GM19328 (cell line): ENCODE data around the gene EPHB1.
A peak's percentile ranks its signal among the peaks of the same experiment; 100 is the strongest.
"Not testable (repeated sequence)": the region's sequence is repeated elsewhere in the genome, so short reads cannot be mapped to it uniquely, and the experiment has no call there.

Source experiments
- ATAC-seq: cut with Tn5 transposase; IDR thresholded peaks from one replicate; pipeline ENCODE4 v1.9.1; 2021; ENCODE audit warnings: mild to moderate bottlenecking, moderate library complexity; ENCODE audit not compliant: unreplicated experiment

The EPHB1 gene

DNA sequence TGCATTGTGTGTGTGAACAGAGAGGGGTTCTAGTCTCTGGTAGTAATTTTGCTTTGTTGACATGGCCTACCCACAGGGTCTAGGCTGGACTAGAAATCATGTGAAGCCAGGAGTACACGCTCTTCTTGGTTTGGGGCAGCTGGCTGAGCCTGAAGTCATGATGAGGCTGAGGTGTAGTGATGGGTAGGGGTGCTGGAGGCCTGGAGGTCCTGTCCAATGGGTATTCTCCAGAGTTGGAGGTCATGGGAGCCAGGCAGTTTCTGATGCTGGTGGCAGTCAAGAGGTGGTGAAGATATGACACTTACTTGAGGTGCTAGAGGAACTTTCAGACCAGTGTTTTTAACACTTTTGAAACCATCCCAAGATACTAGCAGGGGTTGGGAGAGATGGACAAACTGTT lies 18.5 kb upstream of the EPHB1 start:
- no peak for ATAC-seq

DNA sequence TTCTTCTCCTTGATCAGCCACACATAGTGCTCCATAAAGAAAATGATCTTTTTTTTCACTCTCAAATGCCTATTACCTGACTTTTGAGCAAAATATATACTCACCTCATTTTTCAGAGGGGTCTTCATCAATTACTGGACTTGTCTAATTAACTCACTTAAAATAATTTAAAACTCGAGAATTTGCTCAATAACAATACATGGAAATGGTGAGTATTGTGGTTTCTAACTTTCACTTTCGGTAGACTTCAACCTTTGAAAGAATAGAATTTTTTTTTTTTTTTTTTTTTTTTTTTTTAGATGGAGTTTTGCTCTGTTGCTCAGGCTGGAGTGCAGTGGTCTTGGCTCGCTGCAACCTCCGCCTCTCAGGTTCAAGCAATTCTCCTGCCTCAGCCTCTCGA lies 17.7 kb upstream of the EPHB1 start:
- no peak for ATAC-seq

DNA sequence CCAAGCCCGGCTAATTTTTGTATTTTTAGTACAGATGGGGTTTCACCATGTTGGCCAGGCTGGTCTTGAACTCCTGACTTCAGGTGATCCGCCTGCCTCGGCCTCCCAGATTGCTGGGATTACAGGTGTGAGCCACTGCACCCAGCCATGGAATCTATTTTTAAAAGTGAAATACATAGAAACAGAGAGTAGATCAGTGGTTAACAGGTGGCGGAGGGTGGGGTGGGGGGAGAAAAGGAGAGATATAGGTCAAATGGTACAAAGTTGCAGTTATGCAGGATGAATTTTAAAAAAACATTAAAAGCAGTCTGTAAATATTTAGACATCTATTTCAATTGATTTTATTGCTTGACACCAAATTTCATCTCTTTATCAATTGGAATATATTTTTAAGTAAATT lies 6.8 kb upstream of the EPHB1 start:
- not testable (repeated sequence) for ATAC-seq

DNA sequence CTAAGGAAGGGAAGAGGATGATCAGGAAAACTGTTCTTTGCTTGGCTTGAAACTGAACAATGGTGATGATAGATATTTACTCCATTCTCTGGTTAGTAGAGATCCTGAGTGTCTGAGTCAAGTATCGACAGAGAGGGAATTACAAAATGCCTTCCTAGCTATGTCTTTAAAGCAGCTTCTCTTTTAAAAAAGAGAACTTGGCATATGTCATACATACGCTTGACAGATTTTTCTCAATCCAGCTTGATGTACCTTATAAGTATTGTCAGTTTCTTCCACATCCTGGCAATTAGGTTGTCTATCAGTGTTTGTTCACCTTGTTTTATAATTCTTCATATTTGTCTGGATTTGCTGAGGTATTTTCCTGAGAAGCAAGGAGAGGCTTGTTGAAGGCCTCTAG lies 5.0 kb upstream of the EPHB1 start:
- ATAC-seq = no peak

DNA sequence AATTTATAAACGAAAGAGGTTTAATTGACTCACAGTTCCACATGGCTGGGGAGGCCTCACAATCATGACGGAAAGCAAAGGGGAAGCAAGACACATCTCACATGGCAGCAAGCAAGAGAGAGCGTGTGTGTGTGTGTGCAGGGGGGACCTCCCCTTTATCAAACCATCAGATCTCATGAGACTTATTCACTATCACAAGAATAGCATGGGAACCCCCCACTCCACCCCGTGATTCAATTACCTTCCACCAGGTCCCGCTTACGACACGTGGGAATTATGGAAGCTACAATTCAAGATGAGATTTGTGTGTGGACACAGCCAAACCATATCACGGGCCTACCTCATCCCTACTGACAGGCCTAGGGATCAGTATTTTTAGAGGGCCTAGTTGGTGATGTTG lies 3.1 kb upstream of the EPHB1 start:
- ATAC-seq = no peak

DNA sequence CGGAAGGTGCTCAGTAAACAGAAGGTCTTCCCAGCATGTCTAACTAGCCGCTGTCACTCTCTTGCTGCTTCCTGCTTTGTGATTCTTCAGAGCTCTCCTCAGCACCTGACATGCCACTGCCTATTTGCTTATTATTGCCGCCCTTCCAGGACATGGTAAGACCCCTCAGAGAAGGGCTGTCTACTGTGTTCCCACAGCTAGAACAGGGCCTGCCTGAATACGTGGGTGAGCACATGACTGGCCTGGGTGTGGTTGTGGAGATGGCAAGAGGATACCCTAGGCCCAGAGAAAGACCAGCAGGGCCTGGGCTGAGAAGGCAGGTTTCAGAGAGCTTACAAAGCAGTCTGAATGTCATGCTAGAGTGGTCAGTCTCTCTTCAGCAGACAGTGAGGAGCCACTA lies 2.4 kb upstream of the EPHB1 start:
- no peak for ATAC-seq

DNA sequence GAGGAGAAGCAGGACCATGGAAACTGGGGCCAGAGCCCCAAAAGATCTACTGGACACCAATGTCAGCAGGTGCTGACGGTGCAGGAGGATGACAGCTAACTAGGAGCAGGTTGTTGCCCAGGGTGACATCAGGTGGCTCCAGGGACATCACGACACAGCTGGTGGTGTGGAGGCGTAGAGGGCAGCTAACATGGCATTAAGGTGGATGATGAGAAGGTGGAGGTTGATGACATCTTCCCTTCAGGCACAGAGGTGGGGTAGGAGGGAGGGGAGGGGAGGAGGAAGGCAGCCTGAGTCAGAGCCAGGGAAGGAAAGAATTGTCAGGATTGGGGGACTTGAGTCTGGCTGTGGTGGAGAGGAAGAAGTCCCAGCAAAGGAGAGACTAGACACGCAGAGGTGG lies 1.5 kb upstream of the EPHB1 start:
- no peak for ATAC-seq

DNA sequence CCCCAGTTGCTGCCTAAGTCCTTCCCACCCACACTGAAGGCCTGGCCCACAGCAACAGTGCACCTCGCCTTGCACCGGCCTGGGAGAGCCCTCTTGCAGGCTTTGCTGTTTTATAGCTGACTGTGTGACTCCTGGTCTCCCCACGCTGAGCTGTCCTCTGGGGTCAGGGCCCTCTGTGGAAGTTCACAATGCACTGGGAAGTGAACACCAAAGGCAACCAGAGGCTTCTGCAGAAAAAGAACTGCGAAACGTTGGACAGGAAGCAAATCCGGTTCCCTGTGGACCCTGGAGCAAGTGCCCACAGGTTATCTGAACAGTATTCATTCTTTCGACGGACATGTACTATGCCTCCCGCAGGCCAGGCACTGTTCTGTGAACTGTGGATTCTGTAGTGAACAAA lies 737 bp upstream of the EPHB1 start:
- no peak for ATAC-seq

DNA sequence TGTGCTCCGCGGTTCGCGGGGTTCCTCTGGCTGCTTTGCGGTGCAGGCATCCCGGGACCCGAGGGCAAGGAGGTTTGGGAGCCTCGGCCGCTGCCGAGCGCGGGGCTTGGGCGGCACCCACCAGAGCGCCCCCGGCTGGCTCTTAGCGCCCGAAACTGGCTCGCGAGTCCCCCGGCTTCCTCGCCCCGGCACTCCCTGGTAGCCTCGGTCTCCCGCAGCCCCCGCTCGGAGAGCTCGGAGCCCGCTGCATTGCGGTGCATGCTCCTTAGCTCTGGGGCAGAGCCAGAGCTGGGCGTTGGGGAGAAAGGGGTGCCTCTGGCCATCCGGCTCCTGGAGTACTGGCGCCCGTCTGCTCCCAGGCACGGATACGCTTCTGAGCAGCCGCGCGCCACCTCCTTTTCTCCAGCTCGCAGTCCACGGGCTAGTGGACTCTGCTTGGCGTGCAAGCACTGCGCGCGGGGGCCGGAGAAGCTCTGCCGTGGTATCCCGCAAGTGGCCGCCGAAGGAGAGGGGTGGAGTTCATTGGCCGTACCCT lies 753 bp downstream of the EPHB1 start:
- no peak for ATAC-seq

DNA sequence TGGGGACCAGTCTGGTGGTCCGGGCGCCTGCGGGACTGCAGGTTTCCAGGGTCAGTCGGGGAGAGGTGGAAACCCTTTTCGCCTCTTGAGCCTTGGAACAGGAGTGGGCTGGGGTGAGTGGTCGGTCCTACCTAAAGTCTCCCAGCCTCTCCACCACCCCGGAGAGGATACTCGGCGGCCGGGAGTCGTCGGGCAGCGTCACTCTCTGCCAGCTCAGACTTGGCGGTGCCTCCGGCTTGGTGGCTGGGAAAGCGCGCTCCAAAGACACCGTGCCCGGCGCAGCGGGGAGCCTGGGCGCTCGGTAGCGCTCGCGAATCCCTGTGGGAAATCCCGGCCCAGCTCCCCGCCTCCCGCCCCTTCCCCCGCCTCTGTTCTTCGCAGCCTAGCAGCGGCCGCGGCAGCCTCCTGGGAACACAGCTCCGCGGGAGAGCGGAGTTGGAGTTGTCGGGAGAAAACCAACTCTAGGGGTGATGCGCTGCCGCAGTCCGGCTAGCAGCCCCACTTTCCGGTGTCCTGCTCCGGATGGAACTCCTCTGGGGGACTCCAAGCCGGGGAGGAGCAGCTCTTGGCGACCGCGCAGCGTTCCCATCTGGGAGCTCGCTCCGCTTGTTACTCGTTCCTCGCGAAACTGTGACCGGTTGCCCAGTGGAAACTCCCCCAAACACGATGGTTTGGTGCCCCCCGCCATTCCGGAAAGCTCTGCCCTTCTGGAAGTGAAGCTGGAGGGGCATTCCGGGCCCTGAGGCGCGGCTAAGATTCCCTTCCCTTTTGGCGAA lies 1.4 kb downstream of the EPHB1 start:
- ATAC-seq = no peak

DNA sequence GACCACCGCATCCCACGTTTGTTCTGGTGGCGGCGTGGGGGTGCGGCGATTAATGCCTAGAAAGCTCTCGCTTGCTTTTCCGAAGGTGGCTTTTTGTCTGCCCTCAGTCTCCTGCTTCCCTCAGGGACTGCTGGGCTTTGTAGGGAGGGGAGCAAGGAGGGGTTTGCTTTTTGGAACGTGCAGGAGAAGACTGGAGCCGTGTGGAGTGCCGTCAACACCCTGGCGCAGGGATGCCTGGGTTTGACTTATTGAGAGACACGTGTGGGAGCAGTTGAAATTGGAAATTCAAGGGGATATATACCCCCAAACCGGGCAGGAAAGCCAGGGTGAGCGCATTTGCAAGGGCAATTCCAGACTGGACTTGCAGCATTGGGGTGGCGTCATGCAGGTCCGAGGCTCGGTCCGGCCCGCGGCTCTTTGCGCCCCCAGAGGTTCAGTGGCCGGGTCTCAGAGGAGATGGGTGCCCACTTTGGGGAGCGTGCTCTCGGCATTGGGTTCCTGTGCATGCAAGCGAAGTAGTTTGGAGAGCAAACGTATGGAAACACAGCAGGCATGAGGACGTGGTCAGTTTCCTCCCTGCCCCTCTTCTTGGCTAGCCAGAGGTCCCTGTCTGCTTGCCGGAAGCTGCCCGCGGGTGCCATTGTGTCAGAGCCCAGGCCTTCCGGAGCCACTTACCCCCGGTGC lies 2.1 kb downstream of the EPHB1 start:
- no peak for ATAC-seq

DNA sequence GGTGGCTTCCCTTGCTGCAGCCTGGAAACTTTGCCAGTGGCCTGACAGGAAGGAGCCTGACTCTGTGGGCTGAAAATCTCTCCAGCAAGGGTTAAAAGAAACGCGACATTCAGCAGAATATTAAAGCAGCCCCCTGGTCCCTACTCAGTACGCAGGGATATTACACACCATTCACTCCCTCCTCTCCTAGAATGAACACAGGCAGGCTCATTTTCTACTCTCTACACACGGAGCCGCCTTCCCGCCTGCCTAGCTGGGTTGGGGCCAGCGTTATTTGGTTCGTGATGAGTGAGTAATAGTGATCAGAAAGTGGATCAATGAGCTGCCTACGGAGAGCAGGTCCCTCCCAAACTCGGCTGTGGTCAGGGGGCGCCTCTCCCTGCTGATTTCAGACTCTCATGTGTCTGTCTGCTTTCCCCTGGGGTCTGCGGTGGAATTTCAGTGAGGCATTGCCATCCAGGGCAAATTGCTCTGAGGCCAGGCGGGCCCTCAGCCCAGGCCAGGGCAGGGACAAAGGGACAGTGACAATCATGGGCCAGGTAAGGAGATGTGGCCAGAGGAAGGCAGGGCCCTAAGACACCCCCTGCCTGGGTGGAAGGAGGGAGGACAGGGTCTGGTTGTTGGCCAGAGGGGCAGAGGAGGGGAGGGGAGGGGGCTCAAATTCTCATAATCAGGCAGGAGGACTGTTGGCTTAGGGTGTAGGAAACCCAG lies 2.8 kb downstream of the EPHB1 start:
- no peak for ATAC-seq

DNA sequence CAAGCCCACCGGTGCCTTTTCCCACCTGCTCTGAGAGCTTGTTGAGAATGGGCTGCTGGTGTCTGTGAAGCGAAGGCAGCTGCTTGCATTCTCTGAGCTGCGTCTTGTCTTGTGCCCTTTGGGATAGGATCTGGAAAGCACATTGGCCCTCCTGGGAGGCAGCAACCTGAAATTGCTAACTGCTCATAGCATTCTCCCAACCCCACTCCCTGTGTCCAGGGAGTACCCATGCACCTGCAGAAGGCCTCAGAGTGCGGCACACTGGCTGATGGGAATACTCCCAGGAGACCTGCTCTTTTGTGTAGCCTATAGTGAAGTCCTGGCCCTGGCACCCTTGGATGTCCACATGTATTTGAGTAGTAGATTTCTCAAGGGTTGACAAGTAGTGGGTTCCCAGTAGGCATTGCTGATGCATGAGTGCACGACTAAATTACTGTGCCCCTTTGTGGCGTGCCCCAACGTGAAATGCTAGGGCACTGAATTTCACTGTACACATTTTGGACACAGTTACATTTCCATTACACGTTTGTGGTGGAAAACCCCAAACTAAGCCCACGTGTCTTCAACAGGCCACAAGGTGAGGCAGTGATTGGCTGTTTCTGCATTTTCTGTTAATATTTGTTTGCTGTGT lies 3.7 kb downstream of the EPHB1 start:
- ATAC-seq = no peak

DNA sequence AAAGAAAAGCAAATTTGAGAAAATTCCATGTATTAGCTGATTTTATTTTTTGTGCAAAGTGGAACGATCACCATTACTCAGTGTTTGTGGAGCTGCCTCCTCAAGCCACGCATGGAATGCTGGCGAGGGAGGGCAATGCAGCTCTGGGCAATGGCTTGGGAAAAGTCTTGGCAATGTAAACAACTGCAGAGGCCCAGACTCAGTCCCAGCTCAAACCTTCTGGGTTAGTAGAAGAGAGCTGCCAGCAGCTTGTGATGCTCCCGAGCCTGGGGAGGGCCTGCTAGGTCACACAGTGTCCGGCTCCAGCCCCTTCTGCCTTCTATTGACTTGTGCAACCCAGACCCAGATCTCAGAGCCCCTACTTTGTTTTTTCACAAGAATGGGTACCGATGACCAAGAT lies 4.3 kb downstream of the EPHB1 start:
- no peak for ATAC-seq

DNA sequence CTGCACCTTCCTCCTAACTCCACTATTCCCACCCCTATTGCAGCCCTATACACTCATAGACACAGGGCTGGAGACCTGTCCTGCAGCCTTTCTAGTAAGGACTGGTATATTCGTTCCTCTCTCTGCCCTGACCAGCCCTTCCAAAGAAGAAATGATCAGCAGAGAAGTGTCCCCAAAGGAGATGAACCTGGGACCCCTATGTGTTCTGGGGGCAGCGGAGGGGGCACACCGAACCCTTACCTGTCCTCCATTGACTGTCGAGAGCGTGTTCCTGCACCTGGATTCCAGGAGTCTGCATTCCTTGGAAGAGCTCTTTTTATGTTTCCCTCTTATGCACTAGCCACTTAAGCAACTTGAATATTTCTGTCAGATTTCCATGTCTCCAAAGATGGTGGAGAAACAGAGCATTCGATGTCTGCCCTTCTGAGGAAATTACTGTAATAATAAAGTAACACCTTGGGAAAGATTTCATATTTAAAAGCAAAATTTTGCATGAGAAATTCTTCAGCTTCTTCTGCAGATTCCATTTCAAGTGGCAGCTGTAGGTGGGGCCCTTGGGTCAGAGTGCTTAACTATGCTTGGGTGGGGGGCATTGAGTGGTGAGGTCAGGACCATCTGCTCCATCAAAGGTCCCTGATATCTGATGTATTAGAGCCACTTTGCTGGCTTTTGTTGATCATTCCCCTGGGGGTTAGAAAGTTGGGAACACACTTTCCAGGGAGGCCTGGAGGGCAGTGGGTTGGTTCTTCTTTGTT lies 6.3 kb downstream of the EPHB1 start:
- no peak for ATAC-seq

DNA sequence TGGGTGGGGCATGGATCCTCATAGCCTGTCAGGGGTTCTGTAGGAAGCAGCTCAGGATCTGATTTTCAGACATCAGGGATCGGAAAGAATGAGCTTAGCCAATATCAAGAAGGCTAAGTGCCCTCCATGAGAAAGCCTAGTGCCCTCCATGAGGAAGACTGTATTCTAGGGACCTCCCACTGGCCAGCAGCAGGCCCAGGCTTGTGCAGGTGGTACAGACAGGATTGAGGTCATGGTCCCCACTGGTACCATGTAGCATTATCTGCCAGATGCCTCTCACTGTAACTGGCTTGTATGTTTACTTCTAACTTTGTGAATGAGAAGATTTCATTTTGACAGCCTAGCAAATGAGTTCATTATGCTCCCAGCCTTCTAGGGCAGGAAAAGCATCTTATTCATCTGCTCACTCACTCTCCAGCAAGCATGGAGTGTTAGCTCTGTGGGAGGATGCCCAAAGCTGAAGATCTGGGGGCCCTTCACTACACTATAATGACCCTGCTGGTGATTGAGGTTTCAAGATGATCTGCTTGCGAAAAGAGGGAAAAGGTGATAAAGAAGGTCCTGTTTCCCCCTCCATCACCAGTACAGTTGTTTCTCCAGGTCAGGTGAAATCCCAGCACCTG lies 7.5 kb downstream of the EPHB1 start:
- ATAC-seq = no peak

DNA sequence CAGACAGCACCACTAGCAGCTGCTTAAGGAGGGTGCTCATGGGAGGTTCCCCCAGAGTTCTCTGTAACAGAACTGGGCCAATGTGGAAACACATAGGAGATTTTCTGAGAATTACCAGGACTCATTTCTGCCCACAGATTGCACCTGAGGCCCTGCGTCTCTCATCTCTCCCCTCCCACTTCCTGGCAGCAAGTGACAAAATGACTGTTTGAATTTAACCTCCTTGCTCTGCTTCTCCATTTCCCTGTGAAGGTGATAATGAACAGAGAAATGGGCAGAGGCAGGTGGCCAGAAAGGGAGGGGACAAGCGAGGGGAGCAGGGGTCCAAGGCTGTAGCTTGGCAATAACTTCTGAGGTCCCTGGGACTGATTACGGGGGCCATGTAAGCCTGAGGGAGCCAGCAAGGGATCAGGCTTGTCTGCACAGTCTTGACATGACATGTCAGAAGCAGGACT lies 8.0 kb downstream of the EPHB1 start:
- peak; percentile 56 for ATAC-seq

DNA sequence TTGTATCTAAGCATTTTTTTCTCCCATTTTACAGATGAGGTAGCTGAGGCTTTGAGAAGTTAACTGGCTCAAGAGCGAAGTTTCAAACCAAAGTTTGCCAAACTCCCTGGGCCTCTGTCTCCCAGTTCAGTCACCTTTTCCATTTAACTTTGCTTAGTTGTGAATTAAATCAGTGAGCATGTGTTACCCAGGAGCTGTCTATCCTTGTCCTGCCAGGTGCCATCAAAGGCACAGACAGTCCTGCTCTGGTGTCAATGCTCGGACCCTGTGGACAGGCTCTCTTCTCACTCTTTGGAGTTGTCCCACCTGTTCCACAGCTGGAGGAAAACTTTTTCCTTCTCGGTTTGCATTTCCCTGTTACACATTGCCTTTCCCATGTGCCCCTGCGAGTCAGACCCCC lies 8.6 kb downstream of the EPHB1 start:
- no peak for ATAC-seq

DNA sequence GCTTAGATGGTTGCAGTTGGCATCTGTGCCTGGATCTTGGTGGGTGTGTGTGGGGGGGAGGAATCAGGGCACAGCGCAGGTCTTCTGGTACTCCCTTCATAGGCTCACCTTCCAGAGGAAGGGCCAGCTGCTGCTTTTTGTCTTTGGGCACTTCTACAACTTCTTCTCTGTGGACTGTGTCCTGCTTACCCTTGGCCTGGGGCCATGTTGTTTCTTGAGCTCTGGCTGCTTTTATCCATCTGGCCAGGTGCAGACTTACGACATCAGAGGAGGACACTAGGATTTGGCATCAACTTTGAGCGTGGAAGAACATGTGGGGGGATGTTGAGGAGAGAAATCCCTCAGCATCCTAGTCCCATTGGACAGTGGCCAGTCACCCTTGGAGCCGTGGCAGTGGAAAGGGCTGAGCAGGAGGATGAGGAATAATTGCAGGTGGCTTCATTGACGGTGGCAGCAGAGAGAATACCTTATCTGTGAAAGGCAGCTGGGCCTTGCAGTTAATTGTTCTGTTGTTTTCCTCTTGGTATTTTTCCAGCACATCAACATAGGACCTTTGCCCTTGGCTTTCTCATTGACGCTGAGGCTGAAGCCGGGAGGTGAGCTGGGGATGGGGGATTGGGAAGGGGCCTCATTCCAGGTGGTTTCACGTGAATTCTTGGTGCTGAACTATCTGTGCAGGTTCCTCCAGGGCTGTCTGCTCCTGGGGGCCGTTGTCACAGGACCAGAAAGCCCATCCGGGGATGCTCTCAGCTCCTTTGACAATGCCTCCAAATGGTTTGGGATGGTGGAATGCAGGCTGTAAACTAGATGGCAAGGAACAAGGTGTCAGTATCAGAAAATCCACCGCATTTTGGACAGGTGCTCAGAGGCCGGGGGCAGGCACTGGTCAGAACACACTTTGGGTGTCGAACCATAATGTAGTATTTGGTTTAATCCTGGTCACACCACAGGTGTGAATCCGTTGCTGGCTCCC lies 9.7 kb downstream of the EPHB1 start:
- ATAC-seq = no peak
